Calu3 (cell line): Measurements from ENCODE around the gene SPOCK1. TPM values are rescaled to one million over a fixed set of nuclear protein-coding genes. Genes with fewer than 3 reads are reported as not detected.
A peak's percentile ranks its signal among the peaks of the same experiment; 100 is the strongest.

Experiments
- BruUV-seq: library from RNA; stranded (reverse); fragments of 400-500 nt; replicated peaks from 2 replicates; lab custom pipeline; 2021; lab: Mats Ljungman, UMichigan
- CTCF ChIA-PET: fragments of 300-600 bp; sonication (Branson Sonifier 250); formaldehyde crosslinking; loops from one replicate; lab custom pipeline; 2022; ENCODE audit warnings: antibody characterized with exemption; lab: Charles Lee
- DNase-seq: peaks from one replicate; pipeline ENCODE4 v3.0.0; 2022
- H3K27ac Mint-ChIP-seq: one replicate; pipeline ENCODE4 v1.8.0; 2022; ENCODE audit warnings: mixed read lengths; ENCODE audit not compliant: unreplicated experiment
- H3K27me3 Mint-ChIP-seq: one replicate; pipeline ENCODE4 v1.8.0; 2022; ENCODE audit warnings: mixed read lengths; ENCODE audit not compliant: unreplicated experiment
- H3K36me3 Mint-ChIP-seq: one replicate; pipeline ENCODE4 v1.8.0; 2022; ENCODE audit warnings: mild to moderate bottlenecking, moderate library complexity, mixed read lengths; ENCODE audit not compliant: insufficient read depth, unreplicated experiment
- H3K4me1 Mint-ChIP-seq: one replicate; pipeline ENCODE4 v1.8.0; 2022; ENCODE audit warnings: mild to moderate bottlenecking, low read depth, mixed read lengths; ENCODE audit not compliant: unreplicated experiment
- H3K4me3 Mint-ChIP-seq: one replicate; pipeline ENCODE4 v1.8.0; 2022; ENCODE audit warnings: mild to moderate bottlenecking, low read depth, moderate library complexity, mixed read lengths; ENCODE audit not compliant: unreplicated experiment
- H3K9me3 Mint-ChIP-seq: one replicate; pipeline ENCODE4 v1.8.0; 2022; ENCODE audit warnings: low read depth, mixed read lengths; ENCODE audit not compliant: unreplicated experiment
- intact Hi-C: fragments of 100-400 bp; cut with micrococcal nuclease; formaldehyde crosslinking; loops from one replicate; pipeline ENCODE4 v1.10.0; 2022; ENCODE audit not compliant: unreplicated experiment
- total RNA-seq: library from RNA; stranded (reverse); gene quantifications from 2 replicates; pipeline ENCODE4 v1.2.3, GENCODE V29; 2022
- TF ChIP-seq, protein P1 (sequence below): fragments of 200-600 bp; IDR thresholded peaks from one replicate; pipeline ENCODE4 v1.8.0; 2022; ENCODE audit warnings: antibody characterized with exemption; ENCODE audit not compliant: unreplicated experiment

SPOCK1 gene
- total RNA-seq, 1 experiment from 2014 or later, result 3.2 TPM

DNA sequence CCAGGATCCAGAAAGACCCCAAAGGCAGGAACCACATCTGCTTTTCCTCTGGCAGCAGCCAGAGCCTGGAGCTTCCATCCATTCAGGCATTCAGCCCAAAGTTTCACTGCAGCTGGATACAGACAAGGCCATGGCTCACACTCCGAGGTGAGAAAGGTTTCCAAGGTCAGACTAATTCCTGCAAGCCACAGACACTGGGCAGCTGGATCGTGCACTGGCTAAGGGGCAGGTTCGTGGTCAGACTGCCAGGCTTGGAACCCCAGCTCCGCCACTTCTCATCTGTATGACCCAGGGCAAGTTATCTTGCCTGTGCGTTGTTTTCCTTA, 36.9 kb downstream of the SPOCK1 start:
- Mint-ChIP-seq H3K27ac (no peak overlapping the region), H3K9me3 (no peaks in the 10 kb centered on the region), H3K4me3 (no peak overlapping the region), H3K27me3 (peaks cover 100% of the 10 kb centered on the region), H3K4me1 (no peaks in the 10 kb centered on the region), H3K36me3 (no peaks in the 10 kb centered on the region)
- intact Hi-C loops, result no loop called here
- BruUV-seq, result no TSS peak
- TF ChIP-seq, protein P1, sequence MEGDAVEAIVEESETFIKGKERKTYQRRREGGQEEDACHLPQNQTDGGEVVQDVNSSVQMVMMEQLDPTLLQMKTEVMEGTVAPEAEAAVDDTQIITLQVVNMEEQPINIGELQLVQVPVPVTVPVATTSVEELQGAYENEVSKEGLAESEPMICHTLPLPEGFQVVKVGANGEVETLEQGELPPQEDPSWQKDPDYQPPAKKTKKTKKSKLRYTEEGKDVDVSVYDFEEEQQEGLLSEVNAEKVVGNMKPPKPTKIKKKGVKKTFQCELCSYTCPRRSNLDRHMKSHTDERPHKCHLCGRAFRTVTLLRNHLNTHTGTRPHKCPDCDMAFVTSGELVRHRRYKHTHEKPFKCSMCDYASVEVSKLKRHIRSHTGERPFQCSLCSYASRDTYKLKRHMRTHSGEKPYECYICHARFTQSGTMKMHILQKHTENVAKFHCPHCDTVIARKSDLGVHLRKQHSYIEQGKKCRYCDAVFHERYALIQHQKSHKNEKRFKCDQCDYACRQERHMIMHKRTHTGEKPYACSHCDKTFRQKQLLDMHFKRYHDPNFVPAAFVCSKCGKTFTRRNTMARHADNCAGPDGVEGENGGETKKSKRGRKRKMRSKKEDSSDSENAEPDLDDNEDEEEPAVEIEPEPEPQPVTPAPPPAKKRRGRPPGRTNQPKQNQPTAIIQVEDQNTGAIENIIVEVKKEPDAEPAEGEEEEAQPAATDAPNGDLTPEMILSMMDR, result no peak
- CTCF ChIA-PET, result no interaction called here
- DNase-seq, result no peak

DNA sequence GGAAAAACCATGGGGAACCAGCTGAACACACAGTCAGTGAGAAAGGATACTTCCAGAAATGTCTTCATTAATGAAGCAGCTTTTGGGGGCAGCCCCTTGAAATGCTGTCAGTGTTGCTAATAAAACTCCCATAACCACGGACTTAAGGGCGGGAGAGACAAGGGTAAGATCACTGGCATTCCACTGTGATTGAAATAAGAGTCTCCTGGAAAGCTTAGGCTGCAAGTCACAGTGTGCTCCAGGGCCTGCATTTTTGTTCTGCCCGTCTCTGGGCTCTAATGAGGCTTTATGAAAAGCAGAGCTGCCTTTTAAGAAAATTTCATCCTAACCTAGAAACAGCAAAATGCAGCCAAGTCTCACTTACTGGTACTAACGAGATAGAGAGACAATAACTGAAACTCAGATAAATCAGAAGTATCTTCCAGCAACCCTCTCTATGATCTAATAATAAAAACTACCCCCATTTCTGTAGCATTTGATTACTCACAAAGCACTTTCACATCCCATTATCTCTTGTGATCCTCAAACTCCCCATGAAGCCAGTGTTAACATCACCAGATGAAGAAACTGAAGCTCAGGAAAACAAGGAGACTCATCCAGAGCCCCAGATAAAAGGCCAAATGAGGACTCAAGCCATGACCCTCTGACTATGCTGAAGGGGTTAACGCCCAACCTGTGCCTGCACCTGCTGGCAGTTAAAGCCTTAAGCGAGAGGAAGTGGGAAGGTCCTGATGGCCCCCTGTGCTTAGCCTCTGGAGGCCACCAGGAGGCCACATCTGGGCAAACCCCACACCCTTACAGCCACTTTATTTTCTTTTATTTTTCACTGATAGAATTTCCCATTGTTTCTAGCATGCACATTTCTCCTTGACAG, 37.5 kb downstream of the SPOCK1 start:
- no peaks in the 10 kb centered on the region for H3K4me1 Mint-ChIP-seq
- H3K9me3 Mint-ChIP-seq, result no peaks in the 10 kb centered on the region
- H3K27ac Mint-ChIP-seq, result no peak overlapping the region
- intact Hi-C loops, result no loop called here
- TF ChIP-seq, protein P1, result no peak
- DNase-seq, result no peak
- no peaks in the 10 kb centered on the region for H3K36me3 Mint-ChIP-seq
- no TSS peak for BruUV-seq
- CTCF ChIA-PET, result no interaction called here
- H3K4me3 Mint-ChIP-seq, result no peak overlapping the region
- H3K27me3 Mint-ChIP-seq, result peaks cover 100% of the 10 kb centered on the region

DNA sequence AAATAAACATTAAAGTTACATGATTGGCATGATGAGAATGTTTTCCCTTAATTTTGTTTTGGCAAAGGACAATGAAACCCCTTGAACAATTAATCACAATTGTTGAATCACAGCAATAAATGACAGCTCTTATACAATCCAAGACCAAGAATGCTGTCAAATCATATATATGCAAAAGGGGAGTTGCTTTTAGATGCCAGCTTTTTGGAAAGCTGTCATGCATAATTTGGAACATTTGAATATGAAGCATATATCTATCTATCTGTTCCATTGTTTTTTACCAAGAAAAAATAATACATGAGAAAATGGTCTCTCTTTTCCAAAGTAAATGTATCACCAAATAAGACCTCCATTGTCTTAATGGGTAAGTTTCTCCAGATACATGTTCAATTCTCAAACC, 44.5 kb downstream of the SPOCK1 start:
- H3K4me3 Mint-ChIP-seq, result no peak overlapping the region
- H3K4me1 Mint-ChIP-seq, result no peaks in the 10 kb centered on the region
- no peak for DNase-seq
- CTCF ChIA-PET, result no interaction called here
- H3K9me3 Mint-ChIP-seq, result no peaks in the 10 kb centered on the region
- H3K27ac Mint-ChIP-seq, result no peak overlapping the region
- TF ChIP-seq, protein P1, result no peak
- no TSS peak for BruUV-seq
- intact Hi-C loops, result no loop called here
- H3K27me3 Mint-ChIP-seq, result peaks cover 78% of the 10 kb centered on the region
- no peaks in the 10 kb centered on the region for H3K36me3 Mint-ChIP-seq

DNA sequence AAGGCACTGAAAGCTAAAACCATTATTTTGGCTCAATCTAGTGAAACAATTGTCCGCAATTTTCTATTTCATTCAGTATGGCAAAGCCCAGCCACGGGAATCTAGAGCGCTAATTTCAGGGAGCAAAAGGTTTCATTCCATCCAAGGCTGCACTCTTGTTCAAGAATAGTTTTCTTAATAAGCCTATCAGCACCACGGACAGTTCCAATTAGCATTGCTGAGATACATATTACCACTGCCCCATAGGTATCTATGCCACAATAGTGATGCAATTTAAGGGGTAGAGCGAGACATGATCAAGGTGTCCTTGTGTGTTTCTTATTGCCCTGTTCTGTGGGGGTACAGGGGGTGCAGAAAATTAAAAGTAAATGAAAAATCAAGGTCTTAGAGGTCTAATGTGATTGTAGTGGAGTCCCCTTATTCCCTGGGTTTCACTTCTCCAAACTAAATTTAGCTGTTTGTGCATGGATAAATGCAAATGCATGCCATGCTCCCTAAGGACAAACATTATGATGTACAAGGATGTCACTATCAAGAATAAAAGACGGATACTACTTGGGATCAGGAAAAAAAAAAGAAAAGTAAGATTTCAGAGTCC, 45.5 kb downstream of the SPOCK1 start:
- BruUV-seq, result no TSS peak
- H3K27ac Mint-ChIP-seq, result no peak overlapping the region
- no peaks in the 10 kb centered on the region for H3K9me3 Mint-ChIP-seq
- H3K4me3 Mint-ChIP-seq, result no peak overlapping the region
- CTCF ChIA-PET, result no interaction called here
- DNase-seq, result peak; percentile 18
- no peaks in the 10 kb centered on the region for H3K4me1 Mint-ChIP-seq
- peaks cover 78% of the 10 kb centered on the region for H3K27me3 Mint-ChIP-seq
- TF ChIP-seq, protein P1, result no peak
- H3K36me3 Mint-ChIP-seq, result no peaks in the 10 kb centered on the region
- intact Hi-C loops, result no loop called here
